Chondrocyte (in vitro differentiated cells): ENCODE results near the gene PPP1R16B. TPM values are rescaled to one million over a fixed set of nuclear protein-coding genes. Genes with fewer than 3 reads are reported as not detected.

Source experiments
- DNase-seq: peaks from one replicate; pipeline ENCODE4 v3.0.0; 2021; ENCODE audit warnings: mixed read lengths, low spot score
- H3K27ac Mint-ChIP-seq: one replicate; pipeline ENCODE4 v1.8.0; 2021; ENCODE audit warnings: mild to moderate bottlenecking, moderate library complexity, mixed read lengths; ENCODE audit not compliant: unreplicated experiment
- H3K27me3 Mint-ChIP-seq: 2 replicates; pipeline ENCODE4 v1.8.0; 2021; ENCODE audit warnings: low read depth, mixed read lengths
- H3K36me3 Mint-ChIP-seq: 2 replicates; pipeline ENCODE4 v1.8.0; 2021; ENCODE audit warnings: low read depth, mixed read lengths
- H3K4me1 Mint-ChIP-seq: 2 replicates; pipeline ENCODE4 v1.8.0; 2021; ENCODE audit warnings: low read depth, mild to moderate bottlenecking, mixed read lengths
- H3K4me3 Mint-ChIP-seq: one replicate; pipeline ENCODE4 v1.8.0; 2021; ENCODE audit warnings: mild to moderate bottlenecking, moderate library complexity, mixed read lengths; ENCODE audit not compliant: unreplicated experiment
- H3K9me3 Mint-ChIP-seq: 2 replicates; pipeline ENCODE4 v1.8.0; 2021; ENCODE audit warnings: low read depth, mixed read lengths
- CTCF ChIP-seq: fragments of 200-600 bp; sonication (generic); IDR thresholded peaks from 2 replicates; pipeline ENCODE4 v1.5.0; 2021; ENCODE audit warnings: antibody characterized with exemption, mild to moderate bottlenecking, moderate library complexity
- total RNA-seq: library from RNA; stranded (reverse); gene quantifications from 3 replicates; pipeline ENCODE4 v1.2.1, GENCODE V29; 2021

The PPP1R16B gene
- total RNA-seq, 1 donor from 2014 or later = not detected

GRCh38 chr20:38828514-38829295 is 23.2 kb downstream of the PPP1R16B start:
- Mint-ChIP-seq H3K4me3 (no peak overlapping the region), H3K4me1 (peaks cover 5% of the 10 kb centered on the region), H3K9me3 (no peaks in the 10 kb centered on the region), H3K36me3 (no peaks in the 10 kb centered on the region), H3K27me3 (peaks cover 28% of the 10 kb centered on the region), H3K27ac (no peak overlapping the region)
- DNase-seq = no peak
- TF ChIP-seq CTCF = no peak

GRCh38 chr20:38829296-38829875 is 23.9 kb downstream of the PPP1R16B start:
- no peak for DNase-seq
- Mint-ChIP-seq H3K4me1 (peaks cover 5% of the 10 kb centered on the region), H3K27ac (no peak overlapping the region)

GRCh38 chr20:38830356-38830755 is 24.9 kb downstream of the PPP1R16B start:
- no peak for TF ChIP-seq CTCF

More at GRCh38 chr20:38829296-38829875, 23.9 kb downstream of the PPP1R16B start:
- H3K36me3 Mint-ChIP-seq = no peaks in the 10 kb centered on the region
- no peak overlapping the region for H3K4me3 Mint-ChIP-seq
- no peaks in the 10 kb centered on the region for H3K9me3 Mint-ChIP-seq
- no peak for TF ChIP-seq CTCF
- H3K27me3 Mint-ChIP-seq = peaks cover 26% of the 10 kb centered on the region

GRCh38 chr20:38831049-38831691 is 25.7 kb downstream of the PPP1R16B start:
- no peak for TF ChIP-seq CTCF
- Mint-ChIP-seq H3K27me3 (peaks cover 23% of the 10 kb centered on the region), H3K4me1 (peaks cover 2% of the 10 kb centered on the region), H3K27ac (no peak overlapping the region), H3K36me3 (no peaks in the 10 kb centered on the region), H3K9me3 (no peaks in the 10 kb centered on the region), H3K4me3 (no peak overlapping the region)
- no peak for DNase-seq

More at GRCh38 chr20:38830356-38830755, 24.9 kb downstream of the PPP1R16B start:
- Mint-ChIP-seq H3K4me3 (no peak overlapping the region), H3K4me1 (peaks cover 5% of the 10 kb centered on the region), H3K9me3 (no peaks in the 10 kb centered on the region), H3K27me3 (peaks cover 23% of the 10 kb centered on the region), H3K36me3 (no peaks in the 10 kb centered on the region), H3K27ac (no peak overlapping the region)
- DNase-seq = no peak

GRCh38 chr20:38831995-38832620 is 26.6 kb downstream of the PPP1R16B start:
- Mint-ChIP-seq H3K4me1 (no peaks in the 10 kb centered on the region), H3K27ac (no peak overlapping the region), H3K4me3 (no peak overlapping the region), H3K36me3 (no peaks in the 10 kb centered on the region), H3K9me3 (no peaks in the 10 kb centered on the region), H3K27me3 (peaks cover 22% of the 10 kb centered on the region)
- TF ChIP-seq CTCF = no peak
- no peak for DNase-seq
